ENCODE data around the gene BCL11A. TPM values are rescaled to one million over a fixed set of nuclear protein-coding genes. Genes with fewer than 3 reads are reported as not detected.
A peak's percentile ranks its signal among the peaks of the same experiment; 100 is the strongest.

The BCL11A gene
- polyA plus RNA-seq, 3 donors = 8.7 to 15.6 (median 11.1) TPM

- no peak for DNase-seq
- peaks cover 28 to 47% of the 10 kb centered on the region in 2 donors for H3K36me3 Mint-ChIP-seq
- H3K9me3 ChIP-seq (replicated peaks in 1 of 2; ENCODE audit: control insufficient read depth in 1 of 2, insufficient read depth in 1 of 2, low read length in 2 of 2) = no peaks in the 10 kb centered on the region
- H3K9me3 Mint-ChIP-seq = peaks cover 0 to 3% (median 0%) of the 10 kb centered on the region in 7 donors
- no peak overlapping the region for H3K9ac ChIP-seq (ENCODE audit: insufficient read depth, low read length, poor library complexity, severe bottlenecking)
- H3K79me2 ChIP-seq (ENCODE audit: insufficient read depth, low read length) = peaks cover 88% of the 10 kb centered on the region
- H3K4me1 Mint-ChIP-seq = peaks cover 59% of the 10 kb centered on the region
- no peaks in the 10 kb centered on the region for H3K27me3 Mint-ChIP-seq (ENCODE audit: low read depth in 3 of 3)
- no peak overlapping the region for H3K4me3 Mint-ChIP-seq
- H3K27me3 ChIP-seq (ENCODE audit: control insufficient read depth in 2 of 2, insufficient read depth in 2 of 2, low read length in 2 of 2) = no peaks in the 10 kb centered on the region
- H3K27ac Mint-ChIP-seq = peak overlapping the region in 2 of 7 donors; percentile 9 to 65
- WGBS (ENCODE audit: insufficient coverage) = 89% methylated on average over 5 of the region's 7 CpGs
- no peak overlapping the region for H3K4me3 ChIP-seq (replicated peaks in 1 of 3; ENCODE audit: low read depth in 2 of 3, low read length in 3 of 3)
- H3K4me1 ChIP-seq (ENCODE audit: control insufficient read depth in 1 of 2, insufficient read depth in 2 of 2, low read length in 2 of 2) = peaks cover 37 to 45% of the 10 kb centered on the region in 2 donors
- H3K4me2 ChIP-seq (replicated peaks; ENCODE audit: extremely low read depth, low read length, poor library complexity, severe bottlenecking) = no peak overlapping the region
- TF ChIP-seq CTCF (IDR thresholded peaks at IDR 0.05) = no peak
- no peak overlapping the region for H3K27ac ChIP-seq (ENCODE audit: low read depth in 1 of 2, low read length in 2 of 2)
- H4K20me1 ChIP-seq (ENCODE audit: insufficient read depth, low read length) = peaks cover 4% of the 10 kb centered on the region
- intact Hi-C loops (cut with micrococcal nuclease) = loop anchor here in 1 of 2 donors (5.0 kb wide), 1 partner anchor 33 kb away; the partner anchor contains the start of gene BCL11A
- peaks cover 4 to 21% of the 10 kb centered on the region in 2 donors for H3K36me3 ChIP-seq (replicated peaks in 1 of 2; ENCODE audit: control insufficient read depth in 1 of 2, insufficient read depth in 2 of 2, low read length in 2 of 2)
- no peak overlapping the region for H2AFZ ChIP-seq (ENCODE audit: insufficient read depth, low read depth, low read length, poor library complexity, severe bottlenecking)
Observed at GRCh38 chr2:60519231-60519863, 34.1 kb downstream of the BCL11A start.

- peaks cover 4 to 21% of the 10 kb centered on the region in 2 donors for H3K36me3 ChIP-seq (replicated peaks in 1 of 2; ENCODE audit: control insufficient read depth in 1 of 2, insufficient read depth in 2 of 2, low read length in 2 of 2)
- no peak overlapping the region for H3K4me2 ChIP-seq (replicated peaks; ENCODE audit: extremely low read depth, low read length, poor library complexity, severe bottlenecking)
- no peak overlapping the region for H2AFZ ChIP-seq (ENCODE audit: insufficient read depth, low read depth, low read length, poor library complexity, severe bottlenecking)
- no peak overlapping the region for H3K9ac ChIP-seq (ENCODE audit: insufficient read depth, low read length, poor library complexity, severe bottlenecking)
- no peak for TF ChIP-seq CTCF (IDR thresholded peaks at IDR 0.05)
- Mint-ChIP-seq H3K36me3 (peaks cover 29 to 48% of the 10 kb centered on the region in 2 donors), H3K4me3 (no peak overlapping the region), H3K27me3 (ENCODE audit: low read depth in 3 of 3) (no peaks in the 10 kb centered on the region), H3K4me1 (peaks cover 52% of the 10 kb centered on the region), H3K9me3 (peaks cover 0 to 3% (median 0%) of the 10 kb centered on the region in 7 donors), H3K27ac (no peak overlapping the region)
- peaks cover 4% of the 10 kb centered on the region for H4K20me1 ChIP-seq (ENCODE audit: insufficient read depth, low read length)
- no peak overlapping the region for H3K27ac ChIP-seq (ENCODE audit: low read depth in 1 of 2, low read length in 2 of 2)
- WGBS (ENCODE audit: insufficient coverage) = 88% methylated on average over 4 of the region's 7 CpGs
- intact Hi-C loops (cut with micrococcal nuclease) = loop anchor here in 1 of 2 donors (5.0 kb wide), 1 partner anchor 34 kb away; the partner anchor contains the start of gene BCL11A
- peaks cover 29 to 37% of the 10 kb centered on the region in 2 donors for H3K4me1 ChIP-seq (ENCODE audit: control insufficient read depth in 1 of 2, insufficient read depth in 2 of 2, low read length in 2 of 2)
- no peaks in the 10 kb centered on the region for H3K27me3 ChIP-seq (ENCODE audit: control insufficient read depth in 2 of 2, insufficient read depth in 2 of 2, low read length in 2 of 2)
- DNase-seq = no peak
- H3K4me3 ChIP-seq (replicated peaks in 1 of 3; ENCODE audit: low read depth in 2 of 3, low read length in 3 of 3) = no peak overlapping the region
- no peaks in the 10 kb centered on the region for H3K9me3 ChIP-seq (replicated peaks in 1 of 2; ENCODE audit: control insufficient read depth in 1 of 2, insufficient read depth in 1 of 2, low read length in 2 of 2)
- peaks cover 88% of the 10 kb centered on the region for H3K79me2 ChIP-seq (ENCODE audit: insufficient read depth, low read length)
Observed at GRCh38 chr2:60518567-60518966, 34.9 kb downstream of the BCL11A start.
